Spleen (tissue), 11 donors: Measurements from ENCODE around the gene CTNNBL1. TPM values are rescaled to one million over a fixed set of nuclear protein-coding genes. Genes with fewer than 3 reads are reported as not detected.

Experiments used
- DNase-seq: peaks from one replicate; pipeline ENCODE4 v3.0.0-alpha.2; 2020
- H3K27ac ChIP-seq, 8 donors: fragments of 200-600 bp; sonication (generic) in 7 of 8; 1 replicate in 4 of 8; 2 replicates in 4 of 8; pipeline versions ENCODE4 v1.5.0 to v1.8.0; 2016 to 2021; ENCODE audit warnings: inconsistent platforms in 4 of 8, mild to moderate bottlenecking in 4 of 8, moderate library complexity in 1 of 8
- H3K27me3 ChIP-seq, 7 donors: fragments of 200-600 bp; sonication (generic) in 6 of 7; replicated peaks in 1 of 7; 1 replicate in 4 of 7; 2 replicates in 3 of 7; pipeline versions ENCODE4 v1.5.0 to v1.8.0; 2016 to 2021; ENCODE audit warnings: inconsistent platforms in 3 of 7, mild to moderate bottlenecking in 1 of 7
- H3K36me3 ChIP-seq, 6 donors: fragments of 200-600 bp; sonication (generic) in 5 of 6; 1 replicate in 4 of 6; 2 replicates in 2 of 6; pipeline versions ENCODE4 v1.5.0 to v1.8.0; 2016 to 2021; ENCODE audit warnings: inconsistent platforms in 2 of 6
- H3K4me1 ChIP-seq, 6 donors: fragments of 200-600 bp; sonication (generic) in 5 of 6; 1 replicate in 3 of 6; 2 replicates in 3 of 6; pipeline versions ENCODE4 v1.5.0 to v1.8.0; 2016 to 2021; ENCODE audit warnings: inconsistent platforms in 3 of 6
- H3K4me3 ChIP-seq, 8 donors: fragments of 200-600 bp; sonication (generic) in 7 of 8; 1 replicate in 4 of 8; 2 replicates in 4 of 8; pipeline versions ENCODE4 v1.5.0 to v1.8.0; 2016 to 2021; ENCODE audit warnings: inconsistent platforms in 4 of 8, mild to moderate bottlenecking in 4 of 8, moderate library complexity in 2 of 8
- H3K9me3 ChIP-seq, 8 donors: fragments of 200-600 bp; sonication (generic) in 7 of 8; 1 replicate in 4 of 8; 2 replicates in 4 of 8; pipeline versions ENCODE4 v1.5.0 to v1.8.0; 2016 to 2021; ENCODE audit warnings: inconsistent platforms in 4 of 8
- POLR2A ChIP-seq, 3 donors: fragments of 450-650 bp; IDR thresholded peaks; one replicate each; pipeline ENCODE4 v1.5.1; 2017; ENCODE audit warnings: antibody characterized with exemption in 3 of 3, mild to moderate bottlenecking in 1 of 3
- POLR2AphosphoS5 ChIP-seq, 3 donors: sonication (generic); formaldehyde crosslinking; IDR thresholded peaks; one replicate each; pipeline ENCODE4 v1.5.1; 2017; ENCODE audit warnings: antibody characterized with exemption in 3 of 3
- WGBS, 5 donors: extraction: QIAGEN DNeasy Blood & Tissue Kit in 3 of 5; methylation state at CpG; one replicate each; pipeline versions ENCODE4 v1.1.5 to v1.1.7; 2013 to 2018; 5-methylcytosine and 5-hydroxymethylcytosine counted together
- intact Hi-C: fragments of 100-400 bp; cut with DNase I; formaldehyde crosslinking; loops from one replicate; pipeline ENCODE4 v1.15.0; 2023; ENCODE audit warnings: low total_unique reads
- polyA plus RNA-seq, 3 donors: library from polyadenylated mRNA; stranded (reverse); fragments of 200-250 nt; gene quantifications; one replicate each; pipeline ENCODE4 v1.2.1, GENCODE V29; 2013
- total RNA-seq, 7 donors: library from RNA; depleted of rRNA in 3 of 7; stranded (reverse); fragments of >200 nt in 3 of 7; fragmentation: NEBNext Ultra II Directional in 4 of 7; extraction: Animal tissue kit (Norgen Biotek cat#: 25700) in 4 of 7; gene quantifications; one replicate each; pipeline versions ENCODE4 v1.1.0 to v1.2.1, GENCODE V29; 2016 to 2021
- TF ChIP-seq, protein P1 (sequence below), 11 experiments: fragments of 200-600 bp in 7 of 11; fragments of 450-650 bp in 4 of 11; sonication (generic) in 4 of 11; IDR thresholded peaks in 8 of 11; conservative IDR thresholded peaks in 3 of 11; 1 replicate in 7 of 11; 2 replicates in 4 of 11; pipeline versions ENCODE4 v1.4.0 to v1.8.0; 2016 to 2021; ENCODE audit warnings: antibody characterized with exemption in 11 of 11, inconsistent platforms in 4 of 11, mild to moderate bottlenecking in 1 of 11
- donor health status: healthy with polysubstance abuse.
- donor health status: DM: no; HTN: no; CAD: no; lungs with moderate emphysema.
- donor health status: DM: no; HTN: no; CAD: no.
- donor health status: Bipolar disorder and iron deficiency.
- donor health status: healthy.
- donor health status: DM: no; HTN: no; CAD: no.
- donor health status: DM: yes; HTN: yes; CAD: no.

Gene CTNNBL1
- total and polyA plus RNA-seq, 10 donors: 46.5 to 135 (median 82.9) TPM

- TF ChIP-seq, protein P1, sequence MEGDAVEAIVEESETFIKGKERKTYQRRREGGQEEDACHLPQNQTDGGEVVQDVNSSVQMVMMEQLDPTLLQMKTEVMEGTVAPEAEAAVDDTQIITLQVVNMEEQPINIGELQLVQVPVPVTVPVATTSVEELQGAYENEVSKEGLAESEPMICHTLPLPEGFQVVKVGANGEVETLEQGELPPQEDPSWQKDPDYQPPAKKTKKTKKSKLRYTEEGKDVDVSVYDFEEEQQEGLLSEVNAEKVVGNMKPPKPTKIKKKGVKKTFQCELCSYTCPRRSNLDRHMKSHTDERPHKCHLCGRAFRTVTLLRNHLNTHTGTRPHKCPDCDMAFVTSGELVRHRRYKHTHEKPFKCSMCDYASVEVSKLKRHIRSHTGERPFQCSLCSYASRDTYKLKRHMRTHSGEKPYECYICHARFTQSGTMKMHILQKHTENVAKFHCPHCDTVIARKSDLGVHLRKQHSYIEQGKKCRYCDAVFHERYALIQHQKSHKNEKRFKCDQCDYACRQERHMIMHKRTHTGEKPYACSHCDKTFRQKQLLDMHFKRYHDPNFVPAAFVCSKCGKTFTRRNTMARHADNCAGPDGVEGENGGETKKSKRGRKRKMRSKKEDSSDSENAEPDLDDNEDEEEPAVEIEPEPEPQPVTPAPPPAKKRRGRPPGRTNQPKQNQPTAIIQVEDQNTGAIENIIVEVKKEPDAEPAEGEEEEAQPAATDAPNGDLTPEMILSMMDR (IDR thresholded peaks at IDR 0.05 in 8 of 11, conservative IDR thresholded peaks at IDR 0.05 in 3 of 11): no peak
- TF ChIP-seq POLR2AphosphoS5 (IDR thresholded peaks at IDR 0.05) (no peak), POLR2A (IDR thresholded peaks at IDR 0.05) (no peak)
- intact Hi-C loops: no loop called here
- Histone ChIP-seq H3K4me3 (no peak overlapping the region), H3K9me3 (peaks cover 0 to 13% (median 9%) of the 10 kb centered on the region in 8 donors), H3K27ac (no peak overlapping the region), H3K36me3 (peaks cover 0 to 15% (median 0%) of the 10 kb centered on the region in 6 donors), H3K27me3 (no peaks in the 10 kb centered on the region), H3K4me1 (peaks cover 0 to 26% (median 12%) of the 10 kb centered on the region in 6 donors)
- no peak for DNase-seq
Measured at GRCh38 chr20:37723668-37724067, 29.8 kb downstream of the CTNNBL1 start.

DNA sequence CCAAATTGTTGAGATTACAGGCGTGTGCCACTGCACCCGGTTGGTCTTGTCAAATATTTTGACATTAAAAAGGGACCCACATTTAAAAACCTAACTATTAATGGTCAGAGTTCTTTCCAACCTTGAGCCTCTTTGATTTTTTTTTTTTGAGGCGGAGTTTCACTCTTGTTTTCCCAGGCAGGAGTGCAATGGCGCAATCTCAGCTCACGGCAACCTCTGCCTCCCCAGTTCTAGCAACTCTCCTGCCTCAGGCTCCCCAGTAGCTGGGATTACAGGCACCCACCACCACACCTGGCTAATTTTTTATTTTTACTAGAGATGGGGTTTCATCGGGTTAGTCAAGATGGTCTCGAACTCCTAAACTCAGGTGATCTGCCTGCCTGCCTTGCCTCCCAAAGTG is 31.3 kb downstream of the CTNNBL1 start:
- H3K4me3 ChIP-seq: no peak overlapping the region
- peaks cover 0 to 39% (median 12%) of the 10 kb centered on the region in 6 donors for H3K4me1 ChIP-seq
- TF ChIP-seq, protein P1 (IDR thresholded peaks at IDR 0.05 in 8 of 11, conservative IDR thresholded peaks at IDR 0.05 in 3 of 11): no peak
- TF ChIP-seq POLR2A (IDR thresholded peaks at IDR 0.05) (no peak), POLR2AphosphoS5 (IDR thresholded peaks at IDR 0.05) (no peak)
- no peak overlapping the region for H3K27ac ChIP-seq
- peaks cover 0 to 13% (median 9%) of the 10 kb centered on the region in 8 donors for H3K9me3 ChIP-seq
- DNase-seq: no peak
- peaks cover 0 to 15% (median 0%) of the 10 kb centered on the region in 6 donors for H3K36me3 ChIP-seq
- intact Hi-C loops: no loop called here
- WGBS, 5 donors: 92 to 95% (median 94%) methylated on average over 7 of the region's 7 CpGs
- no peaks in the 10 kb centered on the region for H3K27me3 ChIP-seq

DNA sequence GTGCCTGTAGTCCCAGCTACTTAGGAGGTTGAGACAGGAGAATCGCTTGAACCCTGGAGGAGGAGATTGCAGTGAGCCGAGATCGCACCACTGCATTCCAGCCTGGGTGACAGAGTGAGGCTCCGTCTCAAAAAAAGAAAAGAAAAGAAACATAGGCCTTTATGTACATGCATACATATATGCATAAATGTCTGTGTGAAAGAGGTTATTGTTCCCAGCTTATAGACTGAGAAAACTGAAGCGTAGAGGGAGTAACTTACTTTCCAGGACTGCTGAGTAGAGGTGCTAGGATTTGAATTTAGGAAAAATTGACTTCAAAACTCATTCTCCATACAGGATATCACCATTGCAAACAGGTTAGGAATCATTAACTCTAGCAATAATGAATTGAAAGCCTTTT is 32.0 kb downstream of the CTNNBL1 start:
- TF ChIP-seq POLR2A (IDR thresholded peaks at IDR 0.05): no peak
- no peak for TF ChIP-seq POLR2AphosphoS5 (IDR thresholded peaks at IDR 0.05)
- TF ChIP-seq, protein P1 (IDR thresholded peaks at IDR 0.05 in 8 of 11, conservative IDR thresholded peaks at IDR 0.05 in 3 of 11): no peak
- no peak for DNase-seq
- peaks cover 0 to 13% (median 9%) of the 10 kb centered on the region in 8 donors for H3K9me3 ChIP-seq
- peaks cover 0 to 13% (median 0%) of the 10 kb centered on the region in 6 donors for H3K36me3 ChIP-seq
- 95 to 99% (median 97%) methylated on average over 5 of the region's 5 CpGs for WGBS, 5 donors
- H3K4me1 ChIP-seq: peaks cover 0 to 43% (median 12%) of the 10 kb centered on the region in 6 donors
- H3K27ac ChIP-seq: no peak overlapping the region
- no peaks in the 10 kb centered on the region for H3K27me3 ChIP-seq
- H3K4me3 ChIP-seq: no peak overlapping the region
- intact Hi-C loops: no loop called here

DNA sequence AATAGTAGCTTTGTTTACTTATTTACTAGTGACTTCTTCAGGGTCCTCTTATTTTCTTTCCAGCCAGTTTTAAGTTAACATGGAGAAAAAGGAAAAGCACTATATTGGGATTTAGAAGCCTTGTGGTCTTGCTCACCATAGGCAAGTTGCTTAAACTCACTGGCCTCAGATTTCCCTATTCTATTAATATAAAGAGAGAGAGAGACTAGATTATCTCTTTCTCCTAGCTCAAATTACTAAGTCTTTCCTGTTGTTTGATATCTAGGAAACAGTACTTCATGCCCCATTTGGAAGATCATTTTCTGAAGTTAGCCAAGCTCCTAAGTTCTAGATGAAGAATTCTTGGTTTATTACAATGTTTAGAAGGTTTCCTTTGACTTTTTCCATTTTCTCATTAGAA is 32.5 kb downstream of the CTNNBL1 start:
- no peak overlapping the region for H3K27ac ChIP-seq

More for the DNA sequence above, 32.5 kb downstream of the CTNNBL1 start:
- Histone ChIP-seq H3K36me3 (peaks cover 0 to 11% (median 0%) of the 10 kb centered on the region in 6 donors), H3K4me3 (no peak overlapping the region), H3K4me1 (peaks cover 0 to 43% (median 12%) of the 10 kb centered on the region in 6 donors), H3K27me3 (no peaks in the 10 kb centered on the region), H3K9me3 (peaks cover 0 to 8% (median 5%) of the 10 kb centered on the region in 8 donors)
- intact Hi-C loops: no loop called here
- TF ChIP-seq POLR2AphosphoS5 (IDR thresholded peaks at IDR 0.05): no peak
- no peak for TF ChIP-seq POLR2A (IDR thresholded peaks at IDR 0.05)
- TF ChIP-seq, protein P1 (IDR thresholded peaks at IDR 0.05 in 8 of 11, conservative IDR thresholded peaks at IDR 0.05 in 3 of 11): no peak
- DNase-seq: no peak
